OCI-LY3 (cell line): ENCODE results near the gene LRBA.

ENCODE experiments used
- CTCF ChIP-seq: fragments of 200-600, 300-600 bp; sonication (generic); IDR thresholded peaks from 2 replicates; pipeline ENCODE4 v1.5.1; 2014; ENCODE audit warnings: antibody characterized with exemption, low read length, low read depth
- EZH2phosphoT487 ChIP-seq: fragments of 200-600 bp; shearing (Covaris generic); IDR thresholded peaks from 2 replicates; pipeline ENCODE4 v1.6.1; 2018; ENCODE audit warnings: antibody characterized with exemption, mixed run types, low read depth

GRCh38 chr4:150647008-150647407 lies 368.1 kb downstream of the LRBA start:
- TF ChIP-seq EZH2phosphoT487 (no peak), CTCF (no peak)
